Liver (tissue), 9 donors: Measurements from ENCODE around the gene NT5C3A. TPM values are rescaled to one million over a fixed set of nuclear protein-coding genes. Genes with fewer than 3 reads are reported as not detected.
"Not testable (repeated sequence)": the region's sequence is repeated elsewhere in the genome, so short reads cannot be mapped to it uniquely, and the experiment has no call there.

Source experiments
- DNase-seq: peaks from one replicate; pipeline ENCODE4 v3.0.0-alpha.2; 2017; ENCODE audit warnings: low spot score
- H3K27ac ChIP-seq, 2 donors: one replicate each; pipeline ENCODE4 v1.7.0; 2013; ENCODE audit warnings: inconsistent platforms in 2 of 2, low read length in 2 of 2, control low read depth in 1 of 2, low read depth in 1 of 2, mild to moderate bottlenecking in 1 of 2
- H3K27me3 ChIP-seq, 4 donors: one replicate each; pipeline versions ENCODE4 v1.6.1 to v1.7.0; 2013; ENCODE audit warnings: low read length in 3 of 4, inconsistent platforms in 1 of 4, mild to moderate bottlenecking in 1 of 4, moderate library complexity in 1 of 4; ENCODE audit not compliant: control insufficient read depth in 4 of 4, insufficient read depth in 4 of 4
- H3K36me3 ChIP-seq, 4 donors: one replicate each; pipeline versions ENCODE4 v1.6.1 to v1.7.0; 2013; ENCODE audit warnings: low read length in 3 of 4, mild to moderate bottlenecking in 3 of 4, low read depth in 1 of 4, moderate library complexity in 1 of 4; ENCODE audit not compliant: control insufficient read depth in 4 of 4, insufficient read depth in 3 of 4
- H3K4me1 ChIP-seq, 4 donors: one replicate each; pipeline versions ENCODE4 v1.6.1 to v1.7.0; 2013; ENCODE audit warnings: low read length in 3 of 4, mild to moderate bottlenecking in 3 of 4, moderate library complexity in 1 of 4; ENCODE audit not compliant: control insufficient read depth in 4 of 4, insufficient read depth in 4 of 4
- H3K4me3 ChIP-seq, 3 donors: one replicate each; pipeline versions ENCODE4 v1.6.1 to v1.7.0; 2013; ENCODE audit warnings: low read length in 3 of 3, control low read depth in 1 of 3, low read depth in 1 of 3, mild to moderate bottlenecking in 1 of 3
- H3K9ac ChIP-seq, 2 donors: one replicate each; pipeline ENCODE4 v1.7.0; 2013; ENCODE audit warnings: low read length in 2 of 2, mild to moderate bottlenecking in 2 of 2, moderate library complexity in 2 of 2, control low read depth in 1 of 2, low read depth in 1 of 2
- H3K9me3 ChIP-seq, 4 donors: one replicate each; pipeline versions ENCODE4 v1.6.1 to v1.7.0; 2013; ENCODE audit warnings: low read length in 3 of 4; ENCODE audit not compliant: control insufficient read depth in 4 of 4
- HNF4A ChIP-seq, 2 donors: conservative IDR thresholded peaks; 2 replicates each; pipeline ENCODE4 v1.6.1; 2016; ENCODE audit warnings: antibody characterized with exemption in 2 of 2, mild to moderate bottlenecking in 2 of 2
- JUND ChIP-seq, 2 donors: IDR thresholded peaks; 2 replicates each; pipeline ENCODE4 v1.6.1; 2016; ENCODE audit warnings: antibody characterized with exemption in 2 of 2
- REST ChIP-seq: IDR thresholded peaks from 2 replicates; pipeline ENCODE4 v1.6.1; 2016; ENCODE audit warnings: antibody characterized with exemption, mild to moderate bottlenecking
- RXRA ChIP-seq, 2 donors: IDR thresholded peaks; 2 replicates each; pipeline ENCODE4 v1.6.1; 2017 to 2018; ENCODE audit warnings: antibody characterized with exemption in 2 of 2, mild to moderate bottlenecking in 1 of 2
- SP1 ChIP-seq: IDR thresholded peaks from 2 replicates; pipeline ENCODE4 v1.6.1; 2018; ENCODE audit warnings: antibody characterized with exemption, mild to moderate bottlenecking
- WGBS: extraction: QIAGEN DNeasy Blood & Tissue Kit; methylation state at CpG from one replicate; pipeline ENCODE4 v1.1.7; 2013; 5-methylcytosine and 5-hydroxymethylcytosine counted together
- polyA plus RNA-seq, 2 donors: library from polyadenylated mRNA; stranded (reverse) in 1 of 2; unstranded in 1 of 2; fragments of 200-250 nt in 1 of 2; fragments of >200 nt in 1 of 2; fragmentation: Nextera tagmentation in 1 of 2; extraction: Ambion mirVana in 1 of 2; gene quantifications; one replicate each; pipeline versions ENCODE4 v1.2.1 to v1.2.3, GENCODE V29; 2013 to 2015
- total RNA-seq, 2 donors: library from RNA; depleted of rRNA; stranded (reverse); fragments of >200 nt; gene quantifications; one replicate each; pipeline ENCODE4 v1.2.3, GENCODE V29; 2014
- donor health status: healthy.
- donor health status: healthy.
- donor health status: healthy.
- donor health status: healthy.
- donor health status: healthy.

Gene NT5C3A
- total and polyA plus RNA-seq, 4 donors, result 4.3 to 41.6 (median 9.7) TPM

- not testable (repeated sequence) for H3K27ac ChIP-seq, DNase-seq, H3K4me1 ChIP-seq, H3K9ac ChIP-seq, H3K9me3 ChIP-seq, H3K4me3 ChIP-seq, H3K27me3 ChIP-seq, H3K36me3 ChIP-seq
- peak; percentile 58 to 78 for TF ChIP-seq HNF4A (conservative IDR thresholded peaks at IDR 0.05)
- peak; percentile 18 for TF ChIP-seq REST
- peak in 1 of 2 donors; percentile 19 for TF ChIP-seq JUND (IDR thresholded peaks at IDR 0.05)
- TF ChIP-seq RXRA (IDR thresholded peaks at IDR 0.05), result peak; percentile 68 to 80
- peak; percentile 20 for TF ChIP-seq SP1
- 53% methylated on average over 8 of the region's 8 CpGs for WGBS
Observed at GRCh38 chr7:33005193-33005592, 57.4 kb downstream of the NT5C3A start.

DNA sequence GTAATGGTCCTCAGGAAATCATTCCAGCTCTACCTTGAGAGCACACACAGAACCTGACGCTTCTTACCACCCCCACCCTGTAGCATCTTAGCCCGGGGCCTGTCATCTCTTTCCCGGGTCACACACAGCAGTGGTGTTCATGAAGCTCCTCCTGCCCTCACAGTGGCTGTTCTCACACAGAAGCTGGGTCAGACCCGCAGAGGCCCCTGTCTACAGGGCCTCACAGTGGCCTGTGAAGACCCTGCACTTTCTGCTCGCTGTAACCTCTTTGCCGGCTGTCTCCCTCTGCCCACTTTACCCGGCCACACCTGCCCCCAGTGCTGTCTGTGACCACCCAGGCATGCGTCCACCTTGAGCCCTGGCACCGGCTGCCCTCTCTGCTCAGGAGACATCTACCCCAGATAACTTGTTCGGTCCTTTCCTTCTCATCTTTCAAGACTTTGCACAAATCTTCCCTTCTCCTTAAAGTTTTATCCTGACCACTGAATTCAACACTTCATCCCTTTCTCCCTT, 58.4 kb downstream of the NT5C3A start:
- WGBS, result 96% methylated on average over 10 of the region's 10 CpGs
- not testable (repeated sequence) for H3K4me1 ChIP-seq, H3K36me3 ChIP-seq, H3K27ac ChIP-seq, H3K9me3 ChIP-seq, DNase-seq, H3K27me3 ChIP-seq, H3K9ac ChIP-seq, H3K4me3 ChIP-seq

GRCh38 chr7:33003111-33003510, 59.5 kb downstream of the NT5C3A start:
- H3K27ac ChIP-seq, H3K27me3 ChIP-seq, DNase-seq, H3K9me3 ChIP-seq, H3K36me3 ChIP-seq, H3K4me1 ChIP-seq, H3K9ac ChIP-seq, H3K4me3 ChIP-seq: not testable (repeated sequence)

DNA sequence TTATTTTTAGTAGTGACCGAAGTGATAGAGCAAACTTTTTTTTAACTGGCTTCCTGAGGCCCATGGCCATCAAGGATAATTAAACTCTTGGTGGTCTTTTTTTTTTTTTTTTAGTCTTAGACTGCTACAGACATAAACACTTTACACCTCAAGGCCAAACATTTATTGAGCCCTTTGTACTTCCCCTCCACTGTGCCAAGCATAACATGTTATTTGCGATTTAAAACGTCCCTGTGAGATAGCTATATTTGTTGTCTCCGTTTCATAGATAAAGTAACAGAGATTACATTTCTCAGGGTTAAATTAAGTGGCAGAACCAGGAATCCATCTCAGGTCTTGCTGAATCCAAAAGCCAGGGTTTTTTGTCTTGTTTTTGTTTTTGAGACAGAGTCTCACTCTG, 63.2 kb downstream of the NT5C3A start:
- not testable (repeated sequence) for H3K27ac ChIP-seq, H3K9ac ChIP-seq, H3K4me3 ChIP-seq, DNase-seq, H3K27me3 ChIP-seq, H3K4me1 ChIP-seq, H3K9me3 ChIP-seq, H3K36me3 ChIP-seq
- WGBS, result 24% methylated on average over 4 of the region's 4 CpGs

DNA sequence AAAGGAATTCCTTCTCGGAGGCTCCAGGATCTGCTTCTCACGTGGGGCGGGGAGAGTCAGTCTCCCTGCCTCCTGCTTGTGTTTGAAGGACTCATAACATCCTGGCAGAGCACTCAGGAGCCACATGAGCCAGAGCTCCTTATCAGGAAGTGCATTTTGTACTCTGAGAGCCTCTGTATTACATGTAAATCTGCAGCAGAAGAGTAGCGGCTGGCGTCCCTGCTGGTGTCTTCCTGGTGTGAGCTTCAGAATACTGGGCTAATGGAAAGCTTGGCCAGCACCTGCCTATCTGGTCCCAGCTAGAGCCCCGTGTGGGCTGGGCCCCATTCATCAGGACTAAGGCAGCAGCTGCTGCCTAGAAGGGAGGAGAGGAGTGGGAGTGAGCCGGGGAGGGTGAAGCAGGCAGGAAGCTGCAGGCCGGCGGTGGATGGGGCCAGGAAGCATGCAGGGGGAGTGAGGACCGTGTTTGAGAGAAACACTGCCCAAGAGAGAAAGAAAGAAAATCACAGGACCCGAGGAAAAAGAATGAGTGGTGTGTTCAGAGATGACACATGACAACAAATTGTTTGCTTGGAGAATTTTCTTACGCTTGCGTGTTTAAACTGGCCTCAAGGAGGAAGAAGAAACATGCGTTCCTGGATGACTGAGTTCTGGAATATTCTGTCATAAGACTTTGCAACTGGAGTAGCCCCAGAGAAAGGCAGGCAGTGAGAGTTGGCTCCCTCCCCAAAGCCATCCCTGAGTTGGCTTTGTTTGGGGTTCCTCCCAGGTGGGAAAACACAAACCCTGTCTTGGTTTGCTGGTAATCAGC, 64.0 kb downstream of the NT5C3A start:
- H3K4me1 ChIP-seq, H3K9ac ChIP-seq, H3K36me3 ChIP-seq, DNase-seq, H3K9me3 ChIP-seq, H3K27me3 ChIP-seq, H3K27ac ChIP-seq, H3K4me3 ChIP-seq: not testable (repeated sequence)
- WGBS, result 50% methylated on average over 14 of the region's 14 CpGs

- H3K4me1 ChIP-seq, DNase-seq, H3K9me3 ChIP-seq, H3K27me3 ChIP-seq, H3K36me3 ChIP-seq, H3K4me3 ChIP-seq, H3K9ac ChIP-seq, H3K27ac ChIP-seq: not testable (repeated sequence)
- 78% methylated on average over 3 of the region's 4 CpGs for WGBS
Observed at GRCh38 chr7:32997956-32998355, 64.6 kb downstream of the NT5C3A start.

- H3K27me3 ChIP-seq, DNase-seq, H3K36me3 ChIP-seq, H3K9me3 ChIP-seq, H3K4me1 ChIP-seq, H3K4me3 ChIP-seq, H3K27ac ChIP-seq, H3K9ac ChIP-seq: not testable (repeated sequence)
- 75% methylated on average over 6 of the region's 6 CpGs for WGBS
Observed at GRCh38 chr7:32992750-32993149, 69.8 kb downstream of the NT5C3A start.
